Right hindlimb (tissue), 1 donor: ENCODE results near the gene AFF3.

Experiments used
- DNase-seq: peaks from one replicate; pipeline ENCODE4 v3.0.0-alpha.2; 2018

The AFF3 gene

GRCh38 chr2:100039291-100039980 is 103.0 kb downstream of the AFF3 start:
- DNase-seq, result no peak

- DNase-seq, result no peak
Measured at GRCh38 chr2:100038011-100038410, 104.4 kb downstream of the AFF3 start.

GRCh38 chr2:100036793-100037192 is 105.6 kb downstream of the AFF3 start:
- no peak for DNase-seq

GRCh38 chr2:100036026-100036425 is 106.4 kb downstream of the AFF3 start:
- DNase-seq, result no peak

GRCh38 chr2:100034431-100034830 is 108.0 kb downstream of the AFF3 start:
- DNase-seq, result no peak

GRCh38 chr2:100033976-100034375 is 108.4 kb downstream of the AFF3 start:
- no peak for DNase-seq

GRCh38 chr2:100031604-100032003 is 110.8 kb downstream of the AFF3 start:
- DNase-seq, result no peak

GRCh38 chr2:100029460-100029859 is 112.9 kb downstream of the AFF3 start:
- DNase-seq, result no peak

GRCh38 chr2:100021791-100022340 is 120.5 kb downstream of the AFF3 start:
- no peak for DNase-seq

- no peak for DNase-seq
Measured at GRCh38 chr2:100019499-100019898, 122.9 kb downstream of the AFF3 start.

GRCh38 chr2:100018341-100019193 is 123.8 kb downstream of the AFF3 start:
- no peak for DNase-seq

GRCh38 chr2:100017633-100018032 is 124.8 kb downstream of the AFF3 start:
- no peak for DNase-seq

GRCh38 chr2:100016756-100017155 is 125.6 kb downstream of the AFF3 start:
- no peak for DNase-seq

- DNase-seq, result no peak
Measured at GRCh38 chr2:100015849-100016248, 126.5 kb downstream of the AFF3 start.

- DNase-seq, result peak; percentile 31
Measured at GRCh38 chr2:100013892-100014677, 128.3 kb downstream of the AFF3 start.

GRCh38 chr2:100012561-100012960 is 129.8 kb downstream of the AFF3 start:
- no peak for DNase-seq

- DNase-seq, result no peak
Measured at GRCh38 chr2:100011272-100011731, 131.1 kb downstream of the AFF3 start.

- no peak for DNase-seq
Measured at GRCh38 chr2:100010606-100011005, 131.8 kb downstream of the AFF3 start.

GRCh38 chr2:100009743-100010142 is 132.6 kb downstream of the AFF3 start:
- DNase-seq, result no peak

GRCh38 chr2:100008956-100009355 is 133.4 kb downstream of the AFF3 start:
- no peak for DNase-seq

GRCh38 chr2:100006516-100006915 is 135.9 kb downstream of the AFF3 start:
- peak; percentile 35 for DNase-seq

GRCh38 chr2:100004959-100005387 is 137.4 kb downstream of the AFF3 start:
- no peak for DNase-seq

GRCh38 chr2:100004348-100004884 is 138.0 kb downstream of the AFF3 start:
- DNase-seq, result no peak
